Measurements from ENCODE around the gene KIF12. TPM values are rescaled to one million over a fixed set of nuclear protein-coding genes. Genes with fewer than 3 reads are reported as not detected.

The KIF12 gene
- 3.3 to 5.2 TPM (median 4.7 TPM) in 3 replicates for total RNA-seq

DNA sequence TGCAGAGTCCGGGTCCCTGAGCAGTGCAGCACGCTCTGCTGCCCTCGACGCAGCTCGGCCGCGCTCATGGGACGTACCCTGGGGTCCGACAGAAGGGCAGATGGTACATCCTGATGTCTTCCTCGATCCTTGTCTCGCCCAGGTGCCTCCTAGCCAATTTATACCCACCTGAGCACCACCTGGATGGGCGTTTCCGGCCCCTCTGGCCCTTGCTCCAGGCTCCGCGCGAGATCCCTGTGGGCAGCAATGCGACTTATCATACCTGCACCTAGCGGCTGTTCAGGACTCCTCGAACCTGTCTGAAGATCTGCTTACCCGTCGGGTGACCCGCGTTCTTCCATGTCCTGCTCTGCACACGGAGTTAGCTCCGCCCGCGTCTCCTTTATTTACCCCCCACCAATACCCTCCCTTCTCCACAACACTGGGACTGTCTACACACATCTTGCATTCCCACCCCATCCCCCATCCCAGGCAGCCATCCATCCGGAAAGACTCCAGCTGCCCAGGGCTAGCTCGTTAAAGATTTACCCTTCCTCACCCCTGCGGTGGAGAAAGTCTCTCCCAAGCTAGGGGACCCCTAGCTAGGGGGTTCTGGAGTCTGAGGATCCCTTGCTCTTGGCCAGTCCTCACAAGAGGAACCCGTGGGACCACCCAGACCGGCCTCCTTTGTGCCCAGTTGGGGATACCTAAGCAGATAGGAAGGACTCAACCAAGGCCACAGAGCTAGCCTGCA lies at the start of gene KIF12:
Gene KIF12 (minus strand): TSS at position 357 of the 733 bp plus-strand sequence. CDS start 16 bp downstream, at position 341.
- TF ChIP-seq, protein P1, sequence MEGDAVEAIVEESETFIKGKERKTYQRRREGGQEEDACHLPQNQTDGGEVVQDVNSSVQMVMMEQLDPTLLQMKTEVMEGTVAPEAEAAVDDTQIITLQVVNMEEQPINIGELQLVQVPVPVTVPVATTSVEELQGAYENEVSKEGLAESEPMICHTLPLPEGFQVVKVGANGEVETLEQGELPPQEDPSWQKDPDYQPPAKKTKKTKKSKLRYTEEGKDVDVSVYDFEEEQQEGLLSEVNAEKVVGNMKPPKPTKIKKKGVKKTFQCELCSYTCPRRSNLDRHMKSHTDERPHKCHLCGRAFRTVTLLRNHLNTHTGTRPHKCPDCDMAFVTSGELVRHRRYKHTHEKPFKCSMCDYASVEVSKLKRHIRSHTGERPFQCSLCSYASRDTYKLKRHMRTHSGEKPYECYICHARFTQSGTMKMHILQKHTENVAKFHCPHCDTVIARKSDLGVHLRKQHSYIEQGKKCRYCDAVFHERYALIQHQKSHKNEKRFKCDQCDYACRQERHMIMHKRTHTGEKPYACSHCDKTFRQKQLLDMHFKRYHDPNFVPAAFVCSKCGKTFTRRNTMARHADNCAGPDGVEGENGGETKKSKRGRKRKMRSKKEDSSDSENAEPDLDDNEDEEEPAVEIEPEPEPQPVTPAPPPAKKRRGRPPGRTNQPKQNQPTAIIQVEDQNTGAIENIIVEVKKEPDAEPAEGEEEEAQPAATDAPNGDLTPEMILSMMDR (IDR thresholded peaks at IDR 0.05; ENCODE audit: unreplicated experiment): no peak
- DNase-seq (ENCODE audit: low spot score in 2 of 2, unreplicated experiment in 2 of 2): no peak
- peaks cover 52% of the 10 kb centered on the region for H3K27me3 Mint-ChIP-seq (ENCODE audit: low read depth)

DNA sequence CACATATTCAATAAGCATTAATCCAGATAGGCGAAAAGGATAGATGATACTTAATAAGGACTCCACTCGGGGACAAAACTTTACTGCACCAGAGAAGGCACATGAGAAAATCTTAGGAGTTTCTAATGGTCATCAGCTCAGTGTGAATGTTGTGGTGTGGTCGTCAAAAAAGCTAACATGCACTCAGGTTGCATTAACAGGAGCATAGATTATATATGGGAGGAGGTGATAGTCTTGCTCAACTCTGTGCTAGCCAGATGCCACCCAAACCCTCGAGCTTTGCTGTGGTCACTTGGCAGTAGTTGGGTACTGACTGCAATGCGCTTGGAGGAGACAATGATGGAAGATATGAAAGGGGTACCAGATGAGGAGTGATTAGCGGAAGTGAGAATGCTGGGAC lies 47.6 kb upstream of the KIF12 start:
- Mint-ChIP-seq H3K27me3 (ENCODE audit: low read depth) (peaks cover 12% of the 10 kb centered on the region), H3K4me1 (no peaks in the 10 kb centered on the region), H3K4me3 (no peak overlapping the region), H3K9me3 (no peaks in the 10 kb centered on the region), H3K27ac (no peak overlapping the region), H3K36me3 (no peaks in the 10 kb centered on the region)
- TF ChIP-seq, protein P1 (IDR thresholded peaks at IDR 0.05; ENCODE audit: unreplicated experiment): no peak
- no peak for DNase-seq (ENCODE audit: low spot score in 2 of 2, unreplicated experiment in 2 of 2)

More for the DNA sequence above, at the start of gene KIF12:
- Mint-ChIP-seq H3K36me3 (peaks cover 8% of the 10 kb centered on the region), H3K4me3 (peak within 1 kb of the TSS; percentile 62), H3K9me3 (peaks cover 12% of the 10 kb centered on the region), H3K27ac (no peak within 1 kb of the TSS), H3K4me1 (peaks cover 12% of the 10 kb centered on the region)

DNA sequence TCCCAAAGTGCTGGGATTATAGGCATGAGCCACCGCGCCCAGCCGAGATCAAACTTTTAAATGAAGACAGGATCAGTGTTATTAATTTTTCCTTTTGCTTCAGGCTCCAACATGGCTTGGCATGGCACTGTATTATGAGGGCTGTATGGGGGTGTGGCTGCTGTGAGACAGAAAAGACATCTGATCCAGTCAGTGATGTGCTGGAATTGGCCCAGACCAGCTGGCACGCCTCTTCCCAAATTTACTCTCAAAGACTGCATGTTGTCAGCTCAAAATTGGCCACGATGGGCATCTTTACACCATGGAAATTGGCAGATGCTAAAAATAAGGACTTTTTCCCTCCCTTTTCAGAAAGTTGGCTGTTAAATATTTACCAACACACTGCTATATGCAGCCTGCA lies 44.1 kb upstream of the KIF12 start:
- Mint-ChIP-seq H3K27ac (no peak overlapping the region), H3K36me3 (no peaks in the 10 kb centered on the region), H3K9me3 (no peaks in the 10 kb centered on the region), H3K4me1 (peaks cover 6% of the 10 kb centered on the region), H3K27me3 (ENCODE audit: low read depth) (peaks cover 25% of the 10 kb centered on the region), H3K4me3 (no peak overlapping the region)
- TF ChIP-seq, protein P1 (IDR thresholded peaks at IDR 0.05; ENCODE audit: unreplicated experiment): no peak
- no peak for DNase-seq (ENCODE audit: low spot score in 2 of 2, unreplicated experiment in 2 of 2)

DNA sequence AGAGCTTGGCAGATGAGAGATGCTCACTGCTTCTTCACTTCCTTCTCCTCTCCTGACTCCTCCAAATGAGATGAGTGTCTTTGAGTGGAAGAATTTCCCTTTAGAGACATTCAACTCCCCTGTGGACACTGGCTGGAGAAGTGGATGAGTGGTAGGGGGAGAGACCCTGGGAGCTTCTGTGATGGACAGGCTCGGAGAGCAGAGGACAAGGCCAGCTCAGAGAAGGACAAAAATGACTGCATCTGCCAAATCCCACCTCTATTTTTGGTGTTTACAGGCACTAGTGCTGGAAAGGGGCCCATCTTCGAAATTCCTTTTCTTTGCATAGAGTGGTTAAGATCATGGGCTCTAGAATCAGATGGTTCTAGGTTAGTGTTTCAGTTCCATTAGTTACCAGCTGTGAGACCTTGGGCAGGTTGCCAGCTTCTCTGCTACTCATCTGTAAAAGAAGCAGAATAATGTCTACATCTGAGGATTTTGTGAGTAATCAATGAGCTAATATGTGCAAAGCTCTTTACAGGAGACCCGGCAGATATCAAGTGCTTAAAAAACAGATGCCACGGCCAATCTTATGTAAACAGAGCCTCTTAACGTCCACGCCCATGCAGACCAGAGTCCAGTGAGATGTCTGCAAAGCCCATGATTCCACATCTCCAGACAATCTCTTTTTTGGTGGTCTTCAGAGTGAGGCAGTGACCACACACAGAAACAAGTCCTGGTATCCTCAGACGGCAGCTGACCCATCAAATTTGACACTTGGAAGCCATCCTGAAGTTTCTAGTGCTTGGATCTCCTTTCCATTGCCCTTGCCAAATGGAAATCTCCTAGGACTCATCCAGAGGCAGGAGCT lies 42.7 kb upstream of the KIF12 start:
- no peak overlapping the region for H3K4me3 Mint-ChIP-seq

DNA sequence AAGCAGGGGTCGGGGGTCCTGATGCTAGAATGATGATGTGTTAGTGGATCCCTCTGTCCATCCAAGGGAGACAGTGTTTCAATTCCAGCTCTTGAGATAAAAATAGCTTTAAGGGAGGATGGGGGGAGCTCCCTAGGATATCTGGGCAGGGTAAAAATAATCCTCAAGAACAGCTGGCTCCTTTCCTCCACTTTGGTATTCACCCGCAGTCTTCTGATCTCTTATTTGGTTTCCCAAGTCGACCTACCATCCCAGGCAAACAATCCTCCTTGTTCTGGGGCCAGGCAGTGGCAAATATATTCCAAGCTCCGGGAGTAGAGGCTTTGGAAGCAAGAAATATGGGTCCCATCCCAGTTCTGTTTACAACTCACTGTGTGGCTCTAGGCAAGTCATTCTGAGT lies 41.8 kb upstream of the KIF12 start:
- no peak overlapping the region for H3K27ac Mint-ChIP-seq
- no peak for DNase-seq (ENCODE audit: low spot score in 2 of 2, unreplicated experiment in 2 of 2)
- H3K4me1 Mint-ChIP-seq: peaks cover 6% of the 10 kb centered on the region
- H3K4me3 Mint-ChIP-seq: no peak overlapping the region
- peaks cover 5% of the 10 kb centered on the region for H3K9me3 Mint-ChIP-seq
- TF ChIP-seq, protein P1 (IDR thresholded peaks at IDR 0.05; ENCODE audit: unreplicated experiment): no peak
- H3K36me3 Mint-ChIP-seq: no peaks in the 10 kb centered on the region
- peaks cover 23% of the 10 kb centered on the region for H3K27me3 Mint-ChIP-seq (ENCODE audit: low read depth)

More for the DNA sequence above, 42.7 kb upstream of the KIF12 start:
- H3K27me3 Mint-ChIP-seq (ENCODE audit: low read depth): peaks cover 24% of the 10 kb centered on the region
- DNase-seq (ENCODE audit: low spot score in 2 of 2, unreplicated experiment in 2 of 2): no peak
- H3K36me3 Mint-ChIP-seq: no peaks in the 10 kb centered on the region
- TF ChIP-seq, protein P1 (IDR thresholded peaks at IDR 0.05; ENCODE audit: unreplicated experiment): no peak
- H3K4me1 Mint-ChIP-seq: peaks cover 6% of the 10 kb centered on the region
- H3K9me3 Mint-ChIP-seq: peaks cover 5% of the 10 kb centered on the region
- H3K27ac Mint-ChIP-seq: no peak overlapping the region

Data from mesothelial cell of epicardium (in vitro differentiated cells).